IMR-90 (cell line): ENCODE data around the gene CLDN24. TPM values are rescaled to one million over a fixed set of nuclear protein-coding genes. Genes with fewer than 3 reads are reported as not detected.

Source experiments
- ATAC-seq: fragments of 200-7000 bp; cut with Tn5 transposase; 2 replicates; pipeline ENCODE4 v1.9.1; 2020; ENCODE audit warnings: low read depth, mild to moderate bottlenecking, moderate library complexity
- BruUV-seq: library from RNA; stranded (reverse); fragments of 400-500 nt; replicated peaks from 2 replicates; lab custom pipeline; 2021; lab: Mats Ljungman, UMichigan
- CTCF ChIA-PET: fragments of 300-600 bp; formaldehyde crosslinking; extraction: SDS; loops from one replicate; lab custom pipeline; 2021; ENCODE audit warnings: antibody characterized with exemption; lab: Yijun Ruan, JAX
- POLR2A ChIA-PET: fragments of 300-600 bp; sonication (Branson Sonifier 250); formaldehyde crosslinking; loops from one replicate; lab custom pipeline; 2022; ENCODE audit warnings: antibody characterized with exemption; ENCODE audit not compliant: unreplicated experiment; lab: Charles Lee
- DNase-seq: peaks from one replicate; pipeline ENCODE4 v3.0.0; 2013
- H2AFZ ChIP-seq: replicated peaks from 2 replicates; pipeline ENCODE3; 2013; ENCODE audit warnings: low read length, mild to moderate bottlenecking; ENCODE audit not compliant: poor library complexity
- H2AK5ac ChIP-seq: 2 replicates; pipeline ENCODE4 v1.6.1; 2013; ENCODE audit warnings: low read depth, low read length, inconsistent platforms
- H2AK9ac ChIP-seq: replicated peaks from 2 replicates; pipeline ENCODE3; 2013; ENCODE audit warnings: mild to moderate bottlenecking, low read depth, low read length, moderate library complexity; ENCODE audit not compliant: poor library complexity
- H2BK120ac ChIP-seq: 2 replicates; pipeline ENCODE4 v1.6.1; 2013; ENCODE audit warnings: low read depth, low read length, inconsistent platforms
- H2BK15ac ChIP-seq: 3 replicates; pipeline ENCODE4 v1.6.1; 2013; ENCODE audit warnings: low read depth, low read length, inconsistent platforms
- H2BK20ac ChIP-seq: 2 replicates; pipeline ENCODE4 v1.6.1; 2013; ENCODE audit warnings: low read depth, mild to moderate bottlenecking, inconsistent platforms, low read length, moderate library complexity
- H2BK5ac ChIP-seq: 2 replicates; pipeline ENCODE4 v1.6.1; 2013; ENCODE audit warnings: mild to moderate bottlenecking, low read depth, low read length, inconsistent platforms; ENCODE audit not compliant: poor library complexity, severe bottlenecking
- H3K14ac ChIP-seq: replicated peaks from 2 replicates; pipeline ENCODE4 v1.6.1; 2013; ENCODE audit warnings: low read depth, low read length, inconsistent platforms
- H3K18ac ChIP-seq: 2 replicates; pipeline ENCODE4 v1.6.1; 2013; ENCODE audit warnings: low read depth, low read length, control low read depth
- H3K23ac ChIP-seq: 2 replicates; pipeline ENCODE4 v1.6.1; 2013; ENCODE audit warnings: low read depth, low read length, inconsistent platforms
- H3K27ac ChIP-seq: 2 replicates; pipeline ENCODE4 v1.5.1; 2013; ENCODE audit warnings: mild to moderate bottlenecking, control low read depth, low read length; ENCODE audit not compliant: insufficient read depth
- H3K27me3 ChIP-seq: 2 replicates; pipeline ENCODE4 v1.6.1; 2013; ENCODE audit warnings: low read length; ENCODE audit not compliant: control insufficient read depth, insufficient read depth
- H3K36me3 ChIP-seq: 2 replicates; pipeline ENCODE4 v1.6.1; 2013; ENCODE audit warnings: low read length, mixed read lengths; ENCODE audit not compliant: control insufficient read depth, insufficient read depth
- H3K4ac ChIP-seq: 2 replicates; pipeline ENCODE4 v1.6.1; 2013; ENCODE audit warnings: low read depth, low read length, inconsistent platforms
- H3K4me1 ChIP-seq: 2 replicates; pipeline ENCODE4 v1.6.1; 2013; ENCODE audit warnings: low read length, mixed read lengths; ENCODE audit not compliant: control insufficient read depth, insufficient read depth
- H3K4me2 ChIP-seq: 2 replicates; pipeline ENCODE4 v1.6.1; 2013; ENCODE audit warnings: low read depth, mild to moderate bottlenecking, control low read depth, low read length, moderate library complexity
- H3K4me3 ChIP-seq: 2 replicates; pipeline ENCODE4 v1.5.1; 2013; ENCODE audit warnings: low read depth, mild to moderate bottlenecking, control low read depth, low read length, moderate library complexity; ENCODE audit not compliant: insufficient read depth
- H3K56ac ChIP-seq: 2 replicates; pipeline ENCODE4 v1.6.1; 2013; ENCODE audit warnings: low read length, inconsistent platforms; ENCODE audit not compliant: insufficient read depth; ENCODE audit errors: extremely low read depth
- H3K79me1 ChIP-seq, 2 experiments: 2 replicates each; pipeline ENCODE4 v1.6.1; 2013; ENCODE audit warnings: low read length in 2 of 2, inconsistent platforms in 1 of 2, low read depth in 1 of 2
- H3K9ac ChIP-seq: 2 replicates; pipeline ENCODE4 v1.6.1; 2013; ENCODE audit warnings: low read depth, low read length, control low read depth
- H3K9me1 ChIP-seq: 2 replicates; pipeline ENCODE4 v1.6.1; 2013; ENCODE audit warnings: low read length, inconsistent platforms; ENCODE audit not compliant: insufficient read depth
- H3K9me3 ChIP-seq: 2 replicates; pipeline ENCODE4 v1.6.1; 2013; ENCODE audit warnings: low read length; ENCODE audit not compliant: control insufficient read depth, insufficient read depth
- H4K20me1 ChIP-seq: 2 replicates; pipeline ENCODE4 v1.6.1; 2013; ENCODE audit warnings: low read length, inconsistent platforms; ENCODE audit not compliant: insufficient read depth
- H4K5ac ChIP-seq: 2 replicates; pipeline ENCODE4 v1.6.1; 2013; ENCODE audit warnings: mild to moderate bottlenecking, low read depth, low read length, control low read depth
- H4K8ac ChIP-seq, 2 experiments: 2 replicates each; pipeline ENCODE4 v1.6.1; 2013; ENCODE audit warnings: low read depth in 2 of 2, low read length in 2 of 2, control low read depth in 1 of 2, inconsistent platforms in 1 of 2
- H4K91ac ChIP-seq: 2 replicates; pipeline ENCODE4 v1.6.1; 2013; ENCODE audit warnings: low read depth, low read length, inconsistent platforms; ENCODE audit not compliant: insufficient read depth
- BHLHE40 ChIP-seq: fragments of 150-350 bp; IDR thresholded peaks from 2 replicates; pipeline ENCODE4 v1.6.1; 2016; ENCODE audit warnings: mild to moderate bottlenecking, low read depth, low read length
- CEBPB ChIP-seq: IDR thresholded peaks from 2 replicates; pipeline ENCODE4 v1.6.1; 2012; ENCODE audit warnings: low read depth, low read length, improper control_type of control experiment
- CTCF ChIP-seq: conservative IDR thresholded peaks from 2 replicates; pipeline ENCODE4 v1.5.1; 2012; ENCODE audit warnings: mild to moderate bottlenecking, low read depth, low read length, improper control_type of control experiment
- ELK1 ChIP-seq: fragments of 150-350 bp; IDR thresholded peaks from 2 replicates; pipeline ENCODE4 v1.6.1; 2016; ENCODE audit warnings: low read depth, mild to moderate bottlenecking, low read length, moderate library complexity, borderline replicate concordance
- FOS ChIP-seq: fragments of 150-350 bp; IDR thresholded peaks from 2 replicates; pipeline ENCODE4 v1.6.1; 2016; ENCODE audit warnings: low read depth, low read length
- MAFK ChIP-seq: IDR thresholded peaks from 2 replicates; pipeline ENCODE4 v1.6.1; 2012; ENCODE audit warnings: low read depth, low read length, improper control_type of control experiment
- MXI1 ChIP-seq: IDR thresholded peaks from 2 replicates; pipeline ENCODE4 v1.6.1; 2012; ENCODE audit warnings: low read depth, mild to moderate bottlenecking, low read length, moderate library complexity, borderline replicate concordance
- POLR2A ChIP-seq: IDR thresholded peaks from 2 replicates; pipeline ENCODE4 v1.6.1; 2012; ENCODE audit warnings: mild to moderate bottlenecking, low read depth, low read length
- RCOR1 ChIP-seq: IDR thresholded peaks from 2 replicates; pipeline ENCODE4 v1.6.1; 2012; ENCODE audit warnings: mild to moderate bottlenecking, low read length, improper control_type of control experiment; ENCODE audit not compliant: insufficient replicate concordance
- SMC3 ChIP-seq: fragments of 150-350 bp; IDR thresholded peaks from 2 replicates; pipeline ENCODE4 v1.6.1; 2016; ENCODE audit warnings: low read depth, mild to moderate bottlenecking, antibody characterized with exemption, low read length, moderate library complexity
- USF2 ChIP-seq: fragments of 150-350 bp; IDR thresholded peaks from 2 replicates; pipeline ENCODE4 v1.6.1; 2017; ENCODE audit warnings: mild to moderate bottlenecking, antibody characterized with exemption, low read length, low read depth
- WGBS, 2 experiments: methylation state at CpG; one replicate each; pipeline versions ENCODE4 v1.1.5 to v1.1.7; 2013; ENCODE audit warnings: missing lambda C conversion rate in 2 of 2; ENCODE audit not compliant: insufficient read length in 1 of 2; ENCODE audit errors: extremely low coverage in 2 of 2; 5-methylcytosine and 5-hydroxymethylcytosine counted together
- dilution Hi-C: fragments of 300-500 bp; cut with HindIII; formaldehyde crosslinking; loops from one replicate; pipeline ENCODE4 v1.14.3; 2018; ENCODE audit warnings: low sequenced_read_pairs; ENCODE audit not compliant: unreplicated experiment
- in situ Hi-C: fragments of 300-500 bp; cut with MboI; formaldehyde crosslinking; loops from 3 replicates; pipeline ENCODE4 v1.14.3; 2019; ENCODE audit warnings: low sequenced_read_pairs, inconsistent platforms, mixed read lengths
- intact Hi-C: fragments of 100-400 bp; cut with micrococcal nuclease; formaldehyde crosslinking; loops from 2 replicates; pipeline ENCODE4 v1.10.0; 2022
- polyA plus RNA-seq, 3 experiments: library from polyadenylated mRNA; depleted of rRNA; stranded (reverse); fragments of >200 nt; gene quantifications; 2 replicates each; pipeline ENCODE4 v1.2.3, GENCODE V29; 2012; ENCODE audit warnings: low replicate concordance in 1 of 3
- total RNA-seq: library from RNA; depleted of rRNA; stranded (reverse); fragments of >200 nt; gene quantifications from 2 replicates; pipeline ENCODE4 v1.2.3, GENCODE V29; 2012

The CLDN24 gene
- total and polyA plus RNA-seq, 2 of the 4 experiments (the other 2 are of a cell fraction) = not detected

GRCh38 chr4:183335369-183335940, 13.2 kb upstream of the CLDN24 start:
- intact Hi-C loops (no loop called here), dilution Hi-C loops (no loop called here), in situ Hi-C loops (no loop called here)
- no CpG with 5 or more reads among the region's 3 CpGs for WGBS, 2 experiments
- POLR2A ChIA-PET = no interaction called here
- Histone ChIP-seq H3K27me3 (no peaks in the 10 kb centered on the region), H3K23ac (peak overlapping the region; percentile 72), H4K5ac (peak overlapping the region; percentile 78), H4K91ac (peak overlapping the region; percentile 79), H3K4me1 (peaks cover 6% of the 10 kb centered on the region), H2BK15ac (peak overlapping the region; percentile 60; the same call in 2 of the 3 replicates), H2BK120ac (peak overlapping the region; percentile 92), H2BK5ac (peak overlapping the region; percentile 67), H3K27ac (peak overlapping the region; percentile 92), H2BK20ac (peak overlapping the region; percentile 93), H3K4me2 (no peak overlapping the region), H2AK9ac (peak overlapping the region; percentile 10), H3K56ac (peak overlapping the region; percentile 65), H3K4me3 (no peak overlapping the region), H4K20me1 (no peaks in the 10 kb centered on the region), H3K79me1 (no peaks in the 10 kb centered on the region), H2AK5ac (peak overlapping the region; percentile 25), H3K9me1 (peaks cover 7% of the 10 kb centered on the region), H3K9ac (no peak overlapping the region), H3K18ac (peak overlapping the region; percentile 46), H3K4ac (peak overlapping the region; percentile 91), H2AFZ (peak overlapping the region; percentile 80), H3K36me3 (no peaks in the 10 kb centered on the region), H4K8ac (peak overlapping the region; percentile 49 to 88), H3K14ac (peak overlapping the region; percentile 83), H3K9me3 (no peaks in the 10 kb centered on the region)
- CTCF ChIA-PET = no interaction called here
- no TSS peak for BruUV-seq
- ATAC-seq (peak; percentile 88), DNase-seq (peak; percentile 96)
- no peak for TF ChIP-seq MAFK
- no peak for TF ChIP-seq USF2
- peak; percentile 85 for TF ChIP-seq FOS
- TF ChIP-seq CEBPB = peak; percentile 10; the same call in 1 of the 2 replicates
- TF ChIP-seq MXI1 = no peak
- no peak for TF ChIP-seq SMC3
- TF ChIP-seq RCOR1 = no peak
- TF ChIP-seq POLR2A = no peak
- peak; percentile 31; the same call in 1 of the 2 replicates for TF ChIP-seq BHLHE40
- TF ChIP-seq CTCF = no peak
- no peak for TF ChIP-seq ELK1
